AG10803 (cell line): Measurements from ENCODE around the gene MGAM2.
"Not testable (repeated sequence)": the region's sequence is repeated elsewhere in the genome, so short reads cannot be mapped to it uniquely, and the experiment has no call there.

Source experiments
- DNase-seq: peaks from one replicate; pipeline ENCODE4 v3.0.0; 2010; ENCODE audit warnings: low read depth
- H3K4me3 ChIP-seq: 2 replicates; pipeline ENCODE4 v1.5.1; 2011; ENCODE audit warnings: mild to moderate bottlenecking, low read length, control low read depth
- CTCF ChIP-seq: conservative IDR thresholded peaks from 2 replicates; pipeline ENCODE4 v1.5.1; 2011; ENCODE audit warnings: mild to moderate bottlenecking, low read length, control low read depth, inconsistent platforms

MGAM2 gene

DNA sequence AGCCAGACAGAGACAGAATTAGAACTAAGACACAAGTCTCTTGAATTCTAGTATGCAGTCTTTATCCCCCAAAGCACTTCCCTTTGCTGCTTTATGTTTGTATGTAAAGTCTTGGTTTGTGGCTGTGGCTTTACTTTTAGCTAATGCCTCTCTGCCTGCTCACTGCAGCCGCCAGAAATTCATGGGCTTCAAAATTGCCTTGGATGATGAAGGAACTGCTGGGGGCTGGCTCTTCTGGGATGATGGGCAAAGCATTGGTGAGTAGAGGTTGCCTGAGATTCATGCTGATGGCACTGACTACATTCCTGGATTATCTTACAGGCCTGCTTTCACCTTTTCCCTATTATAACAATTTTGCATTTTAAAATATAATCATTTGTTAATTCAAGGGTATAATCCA, 10.9 kb upstream of the MGAM2 start:
- no peak for TF ChIP-seq CTCF
- no peak for DNase-seq
- no peak overlapping the region for H3K4me3 ChIP-seq

DNA sequence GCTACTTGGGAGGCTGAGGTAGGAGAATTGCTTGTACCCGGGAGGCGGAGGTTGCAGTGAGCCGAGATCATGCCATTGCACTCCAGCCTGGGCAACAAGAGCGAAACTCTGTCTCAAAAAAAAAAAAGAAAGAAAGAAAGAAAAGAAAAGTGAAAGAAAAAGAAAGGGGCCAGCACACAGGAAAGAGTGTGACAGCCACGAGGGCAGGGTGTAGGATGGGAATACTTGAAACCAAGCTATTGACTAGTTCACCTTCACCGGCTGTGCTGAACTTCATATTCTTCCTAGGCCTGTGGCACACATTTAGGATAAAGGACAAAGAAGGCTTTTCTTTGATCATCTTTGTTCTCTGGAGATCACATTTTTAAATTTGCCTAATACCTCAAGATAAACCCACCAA, 9.7 kb upstream of the MGAM2 start:
- DNase-seq, H3K4me3 ChIP-seq: not testable (repeated sequence)

- TF ChIP-seq CTCF = no peak
- H3K4me3 ChIP-seq = no peak overlapping the region
- DNase-seq = no peak
Measured at GRCh38 chr7:142104550-142105527, 6.7 kb upstream of the MGAM2 start.

- H3K4me3 ChIP-seq = no peak overlapping the region
- DNase-seq = no peak
- no peak for TF ChIP-seq CTCF
Measured at GRCh38 chr7:142108728-142109505, 2.6 kb upstream of the MGAM2 start.

DNA sequence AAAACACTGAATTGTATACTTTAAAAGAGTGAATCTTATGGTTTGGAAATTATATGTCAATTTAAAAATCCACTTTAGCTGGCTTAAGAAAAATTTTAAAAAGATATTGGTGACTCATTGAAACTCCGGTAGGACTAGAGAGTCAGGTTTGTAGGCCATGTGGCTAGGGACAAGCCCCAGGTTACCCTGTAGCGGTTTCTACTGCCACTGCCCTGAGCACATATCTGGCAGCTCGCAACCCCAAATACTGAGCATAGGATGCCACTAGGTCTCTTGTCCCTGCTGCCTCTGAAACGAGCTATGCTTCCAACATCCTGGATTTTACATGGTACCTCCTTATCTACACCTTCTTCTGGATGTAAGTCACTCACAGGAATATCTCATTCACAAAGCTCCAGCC, 1.4 kb upstream of the MGAM2 start:
- no peak for DNase-seq
- no peak for TF ChIP-seq CTCF

GRCh38 chr7:142110638-142111037, 880 bp upstream of the MGAM2 start:
- TF ChIP-seq CTCF = no peak
- no peak for DNase-seq
- no peak overlapping the region for H3K4me3 ChIP-seq

More for the DNA sequence above, 1.4 kb upstream of the MGAM2 start:
- no peak overlapping the region for H3K4me3 ChIP-seq

GRCh38 chr7:142112086-142112485, 568 bp downstream of the MGAM2 start:
- no peak for TF ChIP-seq CTCF
- DNase-seq = no peak
- H3K4me3 ChIP-seq = no peak overlapping the region
